NT2/D1 (cell line): Measurements from ENCODE around the gene ELANE.

Source experiments
- SUZ12 ChIP-seq: IDR thresholded peaks from 2 replicates; pipeline ENCODE4 v1.6.1; 2011; ENCODE audit not compliant: insufficient read length, insufficient read depth; ENCODE audit errors: extremely low read depth
- YY1 ChIP-seq: IDR thresholded peaks from 2 replicates; pipeline ENCODE4 v1.6.1; 2011; ENCODE audit not compliant: insufficient read length, insufficient read depth
- ZNF274 ChIP-seq: IDR thresholded peaks from 2 replicates; pipeline ENCODE4 v1.6.1; 2011; ENCODE audit warnings: mild to moderate bottlenecking, low read depth, low read length

GRCh38 chr19:884420-885211 is 32.5 kb downstream of the ELANE start:
- TF ChIP-seq ZNF274 = no peak
- no peak for TF ChIP-seq YY1
- no peak for TF ChIP-seq SUZ12
